Stomach (tissue), 4 donors: ENCODE measurements around the gene VCL.

Experiments
- CTCF ChIP-seq, 7 experiments: fragments of 450-650 bp in 4 of 7; fragments of 200-600 bp in 3 of 7; sonication (generic) in 3 of 7; IDR thresholded peaks; one replicate each; pipeline ENCODE4 v1.5.1; 2016 to 2019; ENCODE audit warnings: antibody characterized with exemption in 7 of 7, control low read depth in 2 of 7, mild to moderate bottlenecking in 1 of 7
- EP300 ChIP-seq: sonication (generic); formaldehyde crosslinking; IDR thresholded peaks from one replicate; pipeline ENCODE4 v1.6.1; 2017; ENCODE audit warnings: antibody characterized with exemption

DNA sequence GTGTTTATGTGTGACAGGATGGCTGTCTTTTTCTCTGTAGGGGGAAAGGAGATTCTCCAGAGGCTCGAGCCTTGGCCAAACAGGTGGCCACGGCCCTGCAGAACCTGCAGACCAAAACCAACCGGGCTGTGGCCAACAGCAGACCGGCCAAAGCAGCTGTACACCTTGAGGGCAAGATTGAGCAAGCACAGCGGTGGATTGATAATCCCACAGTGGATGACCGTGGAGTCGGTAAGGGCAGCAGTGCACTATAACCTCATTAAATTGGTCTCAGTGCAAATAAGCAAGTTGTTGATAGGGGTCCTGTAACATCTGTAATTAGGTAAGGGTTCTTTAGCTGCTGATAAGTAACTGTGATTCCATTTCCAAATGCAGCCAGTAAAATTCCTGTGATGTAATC lies 96.3 kb downstream of the VCL start:
- TF ChIP-seq EP300 (no peak), CTCF (IDR thresholded peaks at IDR 0.05) (no peak)
